Hematopoietic multipotent progenitor cell (in vitro differentiated cells): ENCODE results near the gene SYNGR2. TPM values are rescaled to one million over a fixed set of nuclear protein-coding genes. Genes with fewer than 3 reads are reported as not detected.

ENCODE experiments used
- DNase-seq, 3 donors: peaks; one replicate each; pipeline ENCODE4 v3.0.0-alpha.2; 2011 to 2015; ENCODE audit warnings: low read depth in 2 of 3, low spot score in 2 of 3
- total RNA-seq: library from RNA; depleted of rRNA; stranded (reverse); fragments of >200 nt; gene quantifications from one replicate; pipeline ENCODE4 v1.2.3, GENCODE V29; 2012

SYNGR2 gene
- total RNA-seq, 1 donor: 164 TPM

GRCh38 chr17:78142119-78142861 is 26.1 kb upstream of the SYNGR2 start:
- no peak for DNase-seq

GRCh38 chr17:78143214-78144146 is 24.9 kb upstream of the SYNGR2 start:
- no peak for DNase-seq

GRCh38 chr17:78144147-78144719 is 24.1 kb upstream of the SYNGR2 start:
- peak in 1 of 3 donors; percentile 61 for DNase-seq

GRCh38 chr17:78144736-78145641 is 23.4 kb upstream of the SYNGR2 start:
- no peak for DNase-seq

GRCh38 chr17:78146471-78146869 is 21.9 kb upstream of the SYNGR2 start:
- DNase-seq: no peak

- DNase-seq: no peak
Measured at GRCh38 chr17:78146881-78147280, 21.5 kb upstream of the SYNGR2 start.

- peak in 1 of 3 donors; percentile 70 for DNase-seq
Measured at GRCh38 chr17:78147315-78147998, 20.9 kb upstream of the SYNGR2 start.

GRCh38 chr17:78148286-78149016 is 19.9 kb upstream of the SYNGR2 start:
- DNase-seq: no peak

GRCh38 chr17:78151514-78152008 is 16.8 kb upstream of the SYNGR2 start:
- no peak for DNase-seq

- peak in 2 of 3 donors; percentile 74 to 83 for DNase-seq
Measured at GRCh38 chr17:78154903-78155811, 13.2 kb upstream of the SYNGR2 start.

- peak in 2 of 3 donors; percentile 46 to 58 for DNase-seq
Measured at GRCh38 chr17:78159575-78160158, 8.7 kb upstream of the SYNGR2 start.

- DNase-seq: no peak
Measured at GRCh38 chr17:78163881-78164747, 4.3 kb upstream of the SYNGR2 start.

- no peak for DNase-seq
Measured at GRCh38 chr17:78164748-78165607, 3.4 kb upstream of the SYNGR2 start.

GRCh38 chr17:78166416-78166815 is 2.0 kb upstream of the SYNGR2 start:
- no peak for DNase-seq
